ENCODE data around the gene DZIP3.

The DZIP3 gene

DNA sequence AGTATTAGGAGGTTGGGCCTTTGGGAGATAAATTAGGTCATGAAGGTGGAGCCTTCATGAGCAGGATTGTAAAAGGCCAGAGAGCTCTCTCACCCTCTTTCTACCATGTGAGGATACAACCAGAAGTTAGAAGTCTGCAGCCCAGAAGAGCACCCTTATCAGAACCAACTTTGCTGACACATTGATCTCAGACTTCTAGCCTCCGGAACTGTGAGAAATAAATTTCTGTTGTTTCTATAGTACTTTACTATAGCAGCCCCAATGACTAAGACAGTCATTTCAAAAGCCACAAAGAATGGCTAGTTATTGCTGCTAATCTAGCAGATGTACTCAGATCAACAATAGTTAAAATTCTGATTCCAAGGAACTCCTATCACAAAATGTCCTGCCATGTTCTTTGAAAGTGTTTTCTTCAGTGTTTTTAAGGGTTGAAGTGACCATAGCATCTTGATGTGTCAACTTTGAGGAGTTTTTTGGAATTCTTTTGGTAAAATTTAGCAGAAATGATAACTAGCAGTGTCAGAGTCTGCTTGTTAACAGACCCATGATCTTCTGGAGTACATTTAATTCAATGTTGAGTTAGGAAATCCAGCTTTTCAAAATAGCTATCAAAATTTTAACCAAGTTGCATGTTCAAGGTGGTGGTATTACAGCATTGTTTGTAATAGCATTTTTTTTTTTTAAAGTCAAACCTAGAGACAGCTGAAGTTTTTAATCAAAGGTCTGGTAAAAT, 10.3 kb downstream of the DZIP3 start:
- no peak for DNase-seq (ENCODE audit: extremely low read depth, low read depth)
- TF ChIP-seq, protein P1, sequence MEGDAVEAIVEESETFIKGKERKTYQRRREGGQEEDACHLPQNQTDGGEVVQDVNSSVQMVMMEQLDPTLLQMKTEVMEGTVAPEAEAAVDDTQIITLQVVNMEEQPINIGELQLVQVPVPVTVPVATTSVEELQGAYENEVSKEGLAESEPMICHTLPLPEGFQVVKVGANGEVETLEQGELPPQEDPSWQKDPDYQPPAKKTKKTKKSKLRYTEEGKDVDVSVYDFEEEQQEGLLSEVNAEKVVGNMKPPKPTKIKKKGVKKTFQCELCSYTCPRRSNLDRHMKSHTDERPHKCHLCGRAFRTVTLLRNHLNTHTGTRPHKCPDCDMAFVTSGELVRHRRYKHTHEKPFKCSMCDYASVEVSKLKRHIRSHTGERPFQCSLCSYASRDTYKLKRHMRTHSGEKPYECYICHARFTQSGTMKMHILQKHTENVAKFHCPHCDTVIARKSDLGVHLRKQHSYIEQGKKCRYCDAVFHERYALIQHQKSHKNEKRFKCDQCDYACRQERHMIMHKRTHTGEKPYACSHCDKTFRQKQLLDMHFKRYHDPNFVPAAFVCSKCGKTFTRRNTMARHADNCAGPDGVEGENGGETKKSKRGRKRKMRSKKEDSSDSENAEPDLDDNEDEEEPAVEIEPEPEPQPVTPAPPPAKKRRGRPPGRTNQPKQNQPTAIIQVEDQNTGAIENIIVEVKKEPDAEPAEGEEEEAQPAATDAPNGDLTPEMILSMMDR (IDR thresholded peaks at IDR 0.05; ENCODE audit: low read depth, low read length) = no peak

GRCh38 chr3:108602249-108602934, 12.9 kb downstream of the DZIP3 start:
- TF ChIP-seq, protein P1 (IDR thresholded peaks at IDR 0.05; ENCODE audit: low read depth, low read length) = no peak
- no peak for DNase-seq (ENCODE audit: extremely low read depth, low read depth)

GRCh38 chr3:108602935-108603294, 13.4 kb downstream of the DZIP3 start:
- DNase-seq (ENCODE audit: extremely low read depth, low read depth) = no peak

GRCh38 chr3:108603691-108604090, 14.2 kb downstream of the DZIP3 start:
- TF ChIP-seq, protein P1 (IDR thresholded peaks at IDR 0.05; ENCODE audit: low read depth, low read length) = no peak
- no peak for DNase-seq (ENCODE audit: extremely low read depth, low read depth)

More at GRCh38 chr3:108602935-108603294, 13.4 kb downstream of the DZIP3 start:
- TF ChIP-seq, protein P1 (IDR thresholded peaks at IDR 0.05; ENCODE audit: low read depth, low read length) = no peak

- TF ChIP-seq, protein P1 (IDR thresholded peaks at IDR 0.05; ENCODE audit: low read depth, low read length) = no peak
- no peak for DNase-seq (ENCODE audit: extremely low read depth, low read depth)
These were observed 15.5 kb downstream of the DZIP3 start for GRCh38 chr3:108605028-108605427.

DNA sequence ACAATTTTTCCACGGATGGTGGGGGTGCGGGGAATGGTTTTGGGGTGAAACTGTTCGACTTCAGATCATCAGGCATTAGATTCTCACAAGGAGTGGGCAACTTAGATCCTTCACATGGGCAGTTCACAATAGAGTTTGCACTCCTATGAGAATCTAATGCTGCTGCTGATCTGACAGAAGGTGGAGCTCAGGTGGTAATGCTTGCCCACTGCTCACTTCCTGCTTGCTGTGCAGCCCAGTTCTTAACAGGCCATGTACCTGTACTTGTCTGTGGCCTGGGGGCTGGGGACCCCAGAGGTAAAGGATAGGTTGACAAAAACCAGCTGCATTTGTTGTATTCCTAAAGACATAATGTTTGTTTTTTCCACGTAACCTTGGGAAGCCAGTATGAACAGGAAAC, 16.0 kb downstream of the DZIP3 start:
- DNase-seq (ENCODE audit: extremely low read depth, low read depth) = no peak
- TF ChIP-seq, protein P1 (IDR thresholded peaks at IDR 0.05; ENCODE audit: low read depth, low read length) = no peak

DNA sequence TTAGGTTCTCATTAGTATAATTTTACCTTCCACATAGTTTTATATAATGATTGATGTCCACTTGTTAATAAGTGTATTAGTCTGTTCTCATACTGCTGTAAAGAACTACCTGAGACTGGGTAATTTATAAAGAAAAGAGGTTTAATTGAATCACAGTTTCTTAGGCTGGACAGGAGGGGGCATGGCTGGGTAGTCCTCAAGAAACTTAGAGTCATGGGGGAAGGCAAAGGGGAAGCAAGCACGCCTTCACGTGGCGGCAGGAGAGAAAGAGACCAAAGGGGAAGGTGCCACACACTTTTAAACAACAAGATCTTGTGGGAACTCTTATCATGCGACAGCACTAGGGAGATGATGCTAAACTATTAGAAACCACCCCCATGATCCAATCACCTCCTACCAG, 19.2 kb downstream of the DZIP3 start:
- TF ChIP-seq, protein P1 (IDR thresholded peaks at IDR 0.05; ENCODE audit: low read depth, low read length) = no peak
- DNase-seq (ENCODE audit: extremely low read depth, low read depth) = no peak

Data from AG09319 (cell line).